ENCODE results near the gene LIMS2. TPM values are rescaled to one million over a fixed set of nuclear protein-coding genes. Genes with fewer than 3 reads are reported as not detected.

Gene LIMS2
- total RNA-seq, 1 donor from 2014 or later = 6.2 TPM

- no peaks in the 10 kb centered on the region for H3K4me1 Mint-ChIP-seq (ENCODE audit: low read depth)
- no peak overlapping the region for H3K27ac Mint-ChIP-seq
- peaks cover 6% of the 10 kb centered on the region for H3K9me3 Mint-ChIP-seq (ENCODE audit: low read depth)
- no peaks in the 10 kb centered on the region for H3K27me3 Mint-ChIP-seq
- no peaks in the 10 kb centered on the region for H3K36me3 Mint-ChIP-seq (ENCODE audit: insufficient read depth)
- no peak for TF ChIP-seq CTCF (IDR thresholded peaks at IDR 0.05; ENCODE audit: unreplicated experiment)
- no peak for DNase-seq (ENCODE audit: low spot score, unreplicated experiment)
- no peak overlapping the region for H3K4me3 Mint-ChIP-seq (ENCODE audit: low read depth)
These were observed 78.0 kb downstream of the LIMS2 start for GRCh38 chr2:127597046-127597983.

GRCh38 chr2:127596311-127597045, 78.9 kb downstream of the LIMS2 start:
- no peak for TF ChIP-seq CTCF (IDR thresholded peaks at IDR 0.05; ENCODE audit: unreplicated experiment)

GRCh38 chr2:127594116-127594591, 81.2 kb downstream of the LIMS2 start:
- Mint-ChIP-seq H3K9me3 (ENCODE audit: low read depth) (peaks cover 6% of the 10 kb centered on the region), H3K4me1 (ENCODE audit: low read depth) (no peaks in the 10 kb centered on the region), H3K27ac (no peak overlapping the region), H3K36me3 (ENCODE audit: insufficient read depth) (no peaks in the 10 kb centered on the region), H3K4me3 (ENCODE audit: low read depth) (no peak overlapping the region), H3K27me3 (no peaks in the 10 kb centered on the region)
- no peak for DNase-seq (ENCODE audit: low spot score, unreplicated experiment)
- no peak for TF ChIP-seq CTCF (IDR thresholded peaks at IDR 0.05; ENCODE audit: unreplicated experiment)

More at GRCh38 chr2:127596311-127597045, 78.9 kb downstream of the LIMS2 start:
- Mint-ChIP-seq H3K9me3 (ENCODE audit: low read depth) (peaks cover 6% of the 10 kb centered on the region), H3K4me1 (ENCODE audit: low read depth) (no peaks in the 10 kb centered on the region), H3K4me3 (ENCODE audit: low read depth) (no peak overlapping the region), H3K27me3 (no peaks in the 10 kb centered on the region), H3K27ac (no peak overlapping the region), H3K36me3 (ENCODE audit: insufficient read depth) (no peaks in the 10 kb centered on the region)
- DNase-seq (ENCODE audit: low spot score, unreplicated experiment) = no peak

- H3K4me3 Mint-ChIP-seq (ENCODE audit: low read depth) = no peak overlapping the region
- no peaks in the 10 kb centered on the region for H3K4me1 Mint-ChIP-seq (ENCODE audit: low read depth)
- TF ChIP-seq CTCF (IDR thresholded peaks at IDR 0.05; ENCODE audit: unreplicated experiment) = no peak
- H3K36me3 Mint-ChIP-seq (ENCODE audit: insufficient read depth) = no peaks in the 10 kb centered on the region
- DNase-seq (ENCODE audit: low spot score, unreplicated experiment) = no peak
- peaks cover 6% of the 10 kb centered on the region for H3K9me3 Mint-ChIP-seq (ENCODE audit: low read depth)
- no peaks in the 10 kb centered on the region for H3K27me3 Mint-ChIP-seq
- no peak overlapping the region for H3K27ac Mint-ChIP-seq
These were observed 81.9 kb downstream of the LIMS2 start for GRCh38 chr2:127593228-127594115.
